ENCODE data around the gene DCLRE1C.

- TF ChIP-seq CTCF (IDR thresholded peaks at IDR 0.05) (no peak), POLR2A (IDR thresholded peaks at IDR 0.05) (no peak), EP300 (IDR thresholded peaks at IDR 0.05) (no peak), POLR2AphosphoS5 (IDR thresholded peaks at IDR 0.05) (no peak)
These were observed 959 bp downstream of the DCLRE1C start for GRCh38 chr10:14952851-14953423.

Measured in suprapubic skin (tissue), 4 donors.